GM19328 (cell line): ENCODE measurements around the gene MIA2.
"Not testable (repeated sequence)": the region's sequence is repeated elsewhere in the genome, so short reads cannot be mapped to it uniquely, and the experiment has no call there.

Experiments used
- ATAC-seq: cut with Tn5 transposase; IDR thresholded peaks from one replicate; pipeline ENCODE4 v1.9.1; 2021; ENCODE audit warnings: mild to moderate bottlenecking, moderate library complexity; ENCODE audit not compliant: unreplicated experiment

MIA2 gene

DNA sequence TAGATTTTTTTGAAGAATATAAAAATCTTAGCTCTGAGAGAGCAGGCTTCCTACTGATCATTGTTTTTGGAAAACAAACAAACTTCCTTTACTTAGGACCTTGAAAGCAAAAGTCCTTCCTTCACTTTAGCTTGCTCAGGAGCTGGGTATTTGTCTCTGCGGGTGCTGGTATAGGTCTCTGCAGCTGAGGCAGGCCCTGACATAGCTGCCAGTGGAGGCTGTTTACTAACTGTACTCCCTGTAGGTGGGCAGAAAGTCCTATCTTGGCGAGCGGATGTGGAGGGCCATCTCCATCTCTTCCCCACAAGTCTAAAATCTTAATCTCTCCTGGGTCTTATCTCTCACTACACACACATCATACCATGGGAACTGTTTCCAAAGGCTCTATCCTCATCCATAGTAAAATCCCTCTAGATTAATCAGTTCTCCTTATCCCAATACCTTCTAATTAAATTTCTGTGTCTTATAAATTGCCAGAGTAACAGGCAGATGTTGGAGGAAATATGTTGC, 4.1 kb upstream of the MIA2 start:
- ATAC-seq = no peak

DNA sequence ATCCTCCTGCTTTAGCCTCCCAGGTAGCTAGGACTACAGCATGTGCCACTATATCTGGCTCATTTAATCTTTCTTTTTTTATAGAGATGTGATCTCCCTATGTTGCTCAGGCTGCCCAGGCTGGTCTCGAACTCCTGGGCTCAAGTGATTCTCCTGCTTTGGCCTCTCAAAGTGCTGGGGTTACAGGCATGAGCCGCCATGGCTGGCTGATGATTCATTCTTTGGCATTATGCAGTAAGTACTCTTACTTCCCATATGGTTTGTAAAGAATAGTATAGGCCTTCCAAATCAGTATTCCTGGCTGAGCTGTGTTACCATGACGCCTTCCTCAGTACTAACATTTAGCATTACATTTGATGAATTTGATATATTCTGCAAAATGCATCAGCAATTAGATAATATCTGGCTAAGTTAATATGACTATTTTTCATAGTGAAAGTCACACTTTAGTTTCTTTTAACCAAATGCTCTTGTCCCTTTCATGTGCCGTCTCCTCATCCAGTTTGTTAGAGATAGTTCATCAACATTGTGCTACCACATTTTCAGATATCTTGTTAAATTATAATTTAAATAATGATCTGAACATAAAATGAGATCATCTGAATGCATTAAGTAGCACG, 3.2 kb upstream of the MIA2 start:
- ATAC-seq = no peak

DNA sequence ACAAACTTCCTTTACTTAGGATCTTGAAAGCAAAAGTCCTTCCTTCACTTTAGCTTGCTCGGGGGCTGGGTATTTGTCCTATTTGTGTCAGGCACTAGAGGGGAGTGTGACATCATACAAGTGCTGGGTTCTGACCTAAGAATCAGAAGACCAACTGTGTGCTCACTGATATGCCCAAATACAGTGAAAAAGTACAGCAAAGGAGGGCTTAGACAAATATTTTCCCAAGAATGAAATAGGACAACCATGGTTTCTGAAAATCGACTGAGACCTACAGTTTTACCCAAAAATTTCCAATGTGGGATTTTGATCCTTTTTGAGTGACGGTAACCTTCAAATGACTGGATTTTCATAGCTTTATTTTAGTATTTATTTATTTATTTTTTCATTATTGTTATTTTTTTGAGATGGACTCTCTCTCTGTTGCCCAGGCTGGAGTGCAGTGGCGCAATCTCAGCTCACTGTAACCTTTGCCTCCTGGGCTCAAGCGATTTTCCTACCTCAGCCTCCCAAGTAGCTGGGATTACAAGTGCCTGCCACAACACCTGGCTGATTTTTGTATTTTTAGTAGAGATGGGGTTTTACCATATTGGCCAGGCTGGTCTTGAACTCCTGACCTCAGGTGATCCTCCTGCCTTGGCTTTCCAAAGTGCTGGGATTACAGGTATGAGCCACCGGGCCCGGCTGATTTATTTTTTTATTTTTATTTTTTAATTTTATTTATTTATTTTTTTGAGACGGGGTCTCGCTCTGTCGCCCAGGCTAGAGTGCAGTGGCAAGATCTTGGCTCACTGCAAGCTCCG, 1.8 kb upstream of the MIA2 start:
- ATAC-seq = peak; percentile 87

DNA sequence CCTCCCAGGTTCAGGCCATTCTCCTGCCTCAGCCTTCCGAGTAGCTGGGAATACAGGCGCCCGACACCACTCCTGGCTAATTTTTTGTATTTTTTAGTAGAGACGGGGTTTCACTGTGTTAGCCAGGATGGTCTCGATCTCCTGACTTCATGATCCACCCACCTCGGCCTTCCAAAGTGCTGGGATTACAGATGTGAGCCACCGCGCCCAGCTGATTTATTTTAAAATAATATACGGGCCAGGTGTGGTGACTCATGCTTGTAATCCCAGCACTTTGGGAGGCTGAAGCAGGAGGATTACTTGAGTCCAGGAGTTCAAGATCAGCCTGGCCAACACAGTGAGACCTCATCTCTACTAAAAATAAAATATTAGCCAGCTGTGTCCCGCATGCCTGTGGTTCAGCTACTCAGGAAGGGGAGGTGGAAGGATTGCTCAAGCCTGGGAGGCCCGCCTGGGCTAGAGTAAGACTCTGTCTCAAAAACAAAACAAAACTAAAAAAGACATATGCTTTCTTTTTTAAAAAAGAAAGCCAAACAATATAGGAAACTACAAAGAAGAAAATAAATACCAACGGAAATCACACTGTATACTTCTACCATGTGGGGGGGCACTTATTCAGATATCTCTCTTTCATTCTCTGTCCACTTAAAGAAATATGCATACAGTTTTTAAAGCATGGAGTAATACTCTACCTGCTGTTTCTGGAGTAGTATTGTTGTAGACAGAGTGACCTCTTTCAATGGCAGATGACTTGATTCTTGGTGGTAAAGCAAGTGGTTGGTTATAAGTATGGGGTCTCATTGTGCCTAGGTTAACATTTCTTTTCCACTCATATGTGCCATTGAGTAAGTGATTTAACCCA, 930 bp upstream of the MIA2 start:
- no peak for ATAC-seq

DNA sequence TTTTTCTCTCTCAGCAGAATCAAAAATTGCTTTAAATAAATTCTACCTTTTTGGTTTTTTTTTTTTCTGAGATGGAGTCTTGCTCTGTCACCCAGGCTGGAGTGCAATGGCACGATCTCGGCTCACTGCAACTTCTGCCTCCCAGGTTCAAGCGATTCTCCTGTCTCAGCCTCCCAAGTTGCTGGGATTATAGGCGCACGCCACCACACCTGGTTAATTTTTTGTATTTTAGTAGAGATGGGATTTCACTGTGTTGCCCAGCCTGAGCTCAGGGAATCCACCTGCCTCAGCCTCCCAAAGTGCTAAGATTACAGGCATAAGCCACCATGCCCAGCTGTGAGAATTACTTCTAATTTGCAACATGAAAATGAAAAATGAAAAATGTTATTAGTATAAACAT, 1.3 kb downstream of the MIA2 start:
- not testable (repeated sequence) for ATAC-seq

DNA sequence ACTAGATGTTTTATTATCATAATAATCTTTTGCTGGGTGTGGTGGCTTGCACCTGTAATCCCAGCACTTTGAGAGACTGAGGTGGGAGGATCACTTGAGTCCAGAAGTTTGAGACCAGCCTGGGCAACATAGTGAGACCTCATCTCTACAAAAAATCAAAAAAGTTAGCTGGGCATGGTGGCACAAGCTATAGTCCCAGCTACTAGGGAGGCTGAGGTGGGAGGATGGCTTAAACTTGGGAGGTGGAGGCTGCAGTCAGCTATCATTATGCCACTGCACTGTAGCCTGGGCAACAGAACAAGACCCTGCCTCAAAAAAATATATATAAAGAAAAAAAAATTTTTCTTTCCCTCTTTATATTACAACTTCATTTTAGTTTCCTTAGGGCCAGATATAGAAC, 1.8 kb downstream of the MIA2 start:
- not testable (repeated sequence) for ATAC-seq

DNA sequence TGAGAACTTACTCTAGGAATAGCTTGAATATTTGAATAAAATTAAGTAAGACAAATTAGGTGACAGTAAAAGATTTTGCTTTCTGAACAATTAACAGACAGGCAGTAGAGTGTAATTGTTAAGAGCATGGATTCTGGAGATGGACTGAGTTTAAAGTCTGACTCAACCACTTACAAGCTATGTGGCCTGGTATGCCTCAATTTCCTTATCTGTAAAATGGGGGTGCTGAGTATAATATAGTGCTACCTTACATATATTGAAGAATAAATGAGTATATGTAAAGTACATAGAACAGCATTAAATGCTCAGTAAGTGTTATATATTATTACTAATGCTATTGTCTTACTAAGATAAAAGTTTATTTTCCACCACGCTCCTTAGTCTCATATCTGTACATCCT, 7.1 kb downstream of the MIA2 start:
- no peak for ATAC-seq

DNA sequence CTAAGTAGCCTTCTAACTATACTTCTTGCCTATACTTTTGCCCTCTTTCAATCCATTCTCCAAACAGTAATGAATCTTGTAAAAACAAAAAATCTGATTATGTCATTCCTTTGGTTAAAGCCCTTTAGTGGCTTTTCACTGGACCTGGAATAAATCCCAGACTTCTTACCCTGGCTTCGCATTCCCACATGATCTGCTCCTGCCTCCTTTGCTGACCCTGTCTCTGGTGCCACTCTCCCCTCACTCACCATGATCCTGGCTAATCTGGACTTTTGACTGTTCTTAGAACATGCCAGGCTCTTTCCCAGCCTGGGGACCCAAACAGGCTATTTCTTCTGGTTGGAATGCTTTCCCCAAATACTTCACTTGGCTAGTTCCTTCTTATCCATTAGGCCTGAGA, 7.9 kb downstream of the MIA2 start:
- ATAC-seq = no peak

DNA sequence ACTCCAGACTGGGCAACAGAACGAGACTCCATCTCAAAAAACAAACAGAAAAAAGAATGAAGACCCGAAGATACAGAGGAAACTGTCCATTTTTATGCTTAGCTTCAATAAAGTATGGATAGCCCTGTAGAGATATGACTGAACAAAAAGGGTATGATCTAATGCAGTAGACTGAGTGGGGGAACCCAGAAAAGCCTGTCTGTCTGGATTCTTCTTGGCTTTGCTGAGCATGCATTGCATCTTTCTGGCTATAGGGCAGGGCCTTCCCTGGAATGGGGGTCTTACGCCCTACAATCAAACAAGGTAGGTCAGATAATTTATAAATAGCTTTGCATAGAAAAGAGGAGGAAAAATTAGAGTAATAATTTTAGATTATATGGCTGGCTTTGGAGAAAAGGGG, 10.1 kb downstream of the MIA2 start:
- ATAC-seq = no peak

DNA sequence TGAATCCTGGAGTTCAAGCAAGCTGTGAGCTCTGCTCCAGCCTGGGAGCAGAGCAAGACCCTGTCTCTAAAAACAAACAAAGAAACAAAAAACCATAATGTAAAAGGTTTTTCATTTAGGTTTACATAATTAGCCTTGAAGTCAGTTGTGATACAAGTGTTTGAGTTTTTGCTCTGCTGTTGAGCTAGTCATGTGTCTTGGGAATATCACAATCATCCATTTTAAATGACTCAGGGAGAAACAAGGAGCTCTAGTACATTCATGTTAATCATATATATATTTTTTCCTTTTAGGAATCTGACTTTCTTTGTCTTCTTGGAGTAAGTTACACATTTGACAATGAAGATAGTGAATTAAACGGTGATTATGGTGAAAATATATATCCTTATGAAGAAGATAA, 12.9 kb downstream of the MIA2 start:
- no peak for ATAC-seq

DNA sequence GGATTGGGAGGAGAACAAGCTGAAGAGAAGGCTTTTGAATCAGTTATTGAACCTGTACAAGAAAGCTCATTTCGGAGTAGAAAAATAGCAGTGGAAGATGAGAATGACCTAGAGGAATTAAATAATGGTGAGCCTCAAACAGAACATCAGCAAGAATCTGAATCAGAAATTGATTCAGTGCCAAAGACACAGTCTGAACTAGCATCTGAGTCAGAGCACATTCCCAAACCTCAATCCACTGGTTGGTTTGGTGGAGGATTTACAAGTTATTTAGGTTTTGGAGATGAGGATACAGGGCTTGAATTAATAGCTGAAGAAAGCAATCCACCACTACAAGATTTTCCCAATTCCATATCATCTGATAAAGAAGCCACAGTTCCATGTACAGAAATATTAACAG, 13.5 kb downstream of the MIA2 start:
- no peak for ATAC-seq

DNA sequence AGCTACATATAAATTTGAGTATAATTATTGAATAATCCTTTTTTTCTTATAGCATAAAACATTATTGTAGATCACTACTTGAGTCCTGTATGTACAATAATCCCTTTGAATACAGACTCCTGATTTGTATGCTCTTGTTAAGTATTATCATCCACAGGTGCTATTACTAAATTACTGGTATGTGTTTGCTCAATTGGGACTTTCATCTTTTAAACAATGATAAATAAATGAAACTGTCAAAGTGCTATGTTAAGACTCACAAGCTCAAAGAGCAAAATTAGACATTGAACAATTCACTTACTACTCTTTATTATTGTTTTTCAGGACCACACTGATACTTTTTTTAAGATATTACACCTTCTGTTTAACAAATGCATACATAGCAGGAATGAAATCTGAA, 17.8 kb downstream of the MIA2 start:
- ATAC-seq = no peak

DNA sequence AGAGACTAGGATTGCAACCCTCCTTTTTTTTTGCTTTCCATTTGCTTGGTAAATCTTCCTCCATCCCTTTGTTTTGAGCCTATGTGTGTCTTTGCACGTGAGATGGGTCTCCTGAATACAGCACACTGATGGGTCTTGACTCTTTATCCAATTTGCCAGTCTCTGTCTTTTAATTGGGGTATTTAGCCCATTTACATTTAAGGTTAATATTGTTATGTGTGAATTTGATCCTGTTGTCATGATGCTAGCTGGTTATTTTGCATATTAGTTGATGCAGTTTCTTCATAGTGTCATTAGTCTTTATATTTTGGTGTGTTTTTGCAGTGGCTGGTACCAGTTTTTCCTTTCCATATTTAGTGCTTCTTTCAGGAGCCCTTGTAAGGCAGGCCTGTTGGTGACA, 23.7 kb downstream of the MIA2 start:
- not testable (repeated sequence) for ATAC-seq

DNA sequence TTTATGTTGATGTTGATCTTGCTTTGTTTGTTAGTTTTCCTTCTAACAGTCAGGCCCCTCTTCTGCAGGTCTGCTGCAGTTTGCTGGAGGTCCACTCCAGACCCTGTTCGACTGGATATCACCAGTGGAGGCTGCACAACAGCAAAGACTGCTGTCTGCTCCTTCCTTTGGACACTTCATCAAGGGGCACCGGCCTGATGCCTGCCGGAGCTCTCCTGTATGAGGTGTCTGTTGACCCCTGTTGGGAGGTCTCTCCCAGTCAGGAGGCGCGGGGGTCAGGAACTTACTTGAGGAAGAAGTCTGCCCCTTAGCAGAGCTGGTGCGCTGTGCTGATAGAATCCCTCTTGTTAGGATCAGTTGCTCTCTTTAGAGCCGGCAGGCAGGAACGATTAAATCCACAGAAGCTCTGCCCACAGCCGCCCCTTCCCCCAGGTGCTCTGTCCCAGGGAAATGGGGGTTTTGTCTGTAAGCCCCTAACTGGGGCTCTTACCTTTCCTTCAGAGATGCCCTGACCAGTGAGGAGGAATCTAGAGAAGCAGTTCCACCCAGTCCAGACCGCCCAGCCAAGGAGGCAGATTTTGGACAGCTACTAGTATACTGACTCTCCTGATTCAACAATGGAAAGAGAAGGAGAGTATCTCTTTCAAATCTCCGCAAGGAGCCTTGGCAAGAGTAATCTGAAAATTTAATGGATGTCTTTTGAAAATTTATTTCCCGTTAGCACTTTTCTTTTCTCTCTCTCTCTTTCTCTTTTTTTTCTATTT, 25.2 kb downstream of the MIA2 start:
- no peak for ATAC-seq

DNA sequence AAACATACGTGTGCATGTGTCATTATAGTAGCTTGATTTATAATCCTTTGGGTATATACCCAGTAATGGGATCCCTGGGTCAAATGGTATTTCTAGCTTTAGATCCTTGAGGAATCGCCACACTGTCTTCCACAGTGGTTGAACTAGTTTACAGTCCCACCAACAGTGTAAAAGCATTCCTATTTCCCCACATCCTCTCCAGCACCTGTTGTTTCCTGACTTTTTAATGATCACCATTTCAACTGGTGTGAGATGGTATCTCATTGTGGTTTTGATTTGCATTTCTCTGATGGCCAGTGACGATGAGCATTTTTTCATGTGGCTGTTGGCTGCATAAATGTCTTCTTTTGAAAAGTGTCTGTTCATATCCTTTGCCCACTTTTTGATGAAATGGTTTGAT, 26.4 kb downstream of the MIA2 start:
- not testable (repeated sequence) for ATAC-seq

DNA sequence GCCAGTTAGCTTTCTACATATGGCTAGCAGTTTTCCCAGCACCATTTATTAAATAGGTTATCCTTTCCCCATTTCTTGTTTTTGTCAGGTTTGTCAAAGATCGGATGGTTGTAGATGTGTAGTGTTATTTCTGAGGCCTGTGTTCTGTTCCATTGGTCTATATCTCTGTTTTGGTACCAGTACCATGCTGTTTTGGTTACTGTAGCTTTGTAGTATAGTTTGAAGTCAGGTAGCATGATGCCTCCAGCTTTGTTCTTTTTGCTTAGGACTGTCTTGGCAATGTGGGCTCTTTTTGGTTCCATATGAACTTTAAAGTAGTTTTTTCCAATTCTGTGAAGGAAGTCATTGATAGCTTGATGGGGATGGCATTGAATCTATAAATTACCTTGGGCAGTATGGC, 28.5 kb downstream of the MIA2 start:
- not testable (repeated sequence) for ATAC-seq

DNA sequence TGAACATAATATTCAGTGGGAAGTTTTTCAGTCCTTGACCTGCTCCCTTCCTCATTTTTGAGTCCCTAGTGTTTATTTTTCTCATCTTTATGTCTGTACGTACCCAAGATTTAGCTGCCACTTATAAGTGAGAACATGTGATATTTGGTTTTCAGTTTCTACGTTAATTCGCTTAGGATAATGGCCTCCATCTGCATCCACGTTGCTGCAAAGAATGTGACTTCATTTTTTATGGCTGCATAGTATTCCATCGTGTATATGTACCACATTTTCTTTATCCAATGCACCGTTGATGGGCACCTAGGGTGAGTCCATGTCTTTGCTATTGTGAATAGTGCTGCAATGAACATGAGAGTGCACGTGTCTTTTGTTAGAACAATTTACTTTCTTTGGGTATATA, 30.3 kb downstream of the MIA2 start:
- no peak for ATAC-seq

DNA sequence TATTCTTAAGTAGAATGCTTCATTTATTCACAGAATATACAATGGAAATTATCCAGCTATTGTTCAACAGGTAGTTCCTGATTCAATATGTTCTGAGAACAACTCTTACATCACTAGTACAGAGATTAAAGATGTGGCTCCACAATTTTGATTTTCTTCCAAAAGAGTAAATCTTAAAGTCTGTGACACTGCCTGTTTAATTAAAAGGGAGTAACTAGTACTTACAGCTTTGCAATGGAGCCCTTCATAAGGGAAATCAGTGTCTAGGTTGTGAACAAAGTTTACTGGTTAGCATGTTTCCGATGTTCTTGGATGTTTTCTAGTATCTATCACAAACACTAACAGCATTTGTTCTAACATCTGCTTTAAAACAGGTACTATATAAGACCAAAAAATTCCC, 30.8 kb downstream of the MIA2 start:
- ATAC-seq = no peak

DNA sequence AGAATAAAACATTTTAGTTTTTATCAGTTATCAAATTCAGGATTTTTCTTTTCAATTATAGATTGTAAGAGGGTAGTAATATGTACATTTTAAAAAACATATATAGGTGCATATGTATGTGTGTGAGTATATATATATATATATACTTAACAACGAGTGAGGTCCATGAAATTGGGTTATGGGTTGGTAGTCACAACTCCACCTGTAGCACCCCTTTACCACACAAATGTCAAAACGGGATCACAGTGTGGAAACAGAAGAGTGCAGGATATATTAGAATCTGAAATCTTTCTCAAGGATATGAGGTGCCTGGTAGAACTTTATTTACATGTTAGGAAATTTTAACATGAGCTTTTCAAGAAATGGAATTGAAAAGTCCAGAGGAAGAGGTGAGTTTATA, 31.3 kb downstream of the MIA2 start:
- ATAC-seq = no peak

DNA sequence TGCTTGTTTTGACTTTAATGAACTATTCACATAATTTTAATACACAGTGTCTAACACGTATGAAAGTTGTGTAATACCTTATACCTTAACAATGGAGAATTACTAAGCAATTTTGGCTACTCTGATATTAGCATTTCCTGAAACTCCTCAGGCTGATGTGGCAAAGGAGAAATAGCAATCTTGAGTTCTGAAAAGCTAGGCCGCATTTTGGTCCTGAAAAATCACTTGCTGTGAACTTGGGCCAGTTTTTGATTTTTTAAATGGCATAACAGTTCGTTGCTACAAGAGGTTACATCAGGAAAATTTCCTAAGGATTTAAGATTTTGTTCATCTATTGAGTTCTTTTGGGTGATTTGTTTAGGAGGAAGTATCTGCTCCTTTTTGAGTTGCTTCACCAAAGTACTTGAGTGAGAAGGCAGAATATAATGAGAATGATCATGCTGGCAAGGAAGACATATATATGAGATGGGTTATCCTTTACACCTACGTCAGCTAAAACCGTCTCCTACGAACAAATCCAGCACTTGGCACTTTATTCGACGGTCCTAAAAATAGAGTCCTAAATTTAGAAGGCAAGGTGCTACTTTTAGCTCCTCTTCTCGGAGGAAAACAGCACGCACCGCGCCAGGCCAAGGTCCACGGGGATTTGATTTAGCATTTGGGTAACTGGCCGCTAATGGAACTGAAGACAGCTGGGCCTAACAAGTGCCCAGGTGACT, 32.2 kb downstream of the MIA2 start:
- ATAC-seq = no peak
